ENCODE results near the gene KAT14.
"Not testable (repeated sequence)": the region's sequence is repeated elsewhere in the genome, so short reads cannot be mapped to it uniquely, and the experiment has no call there.

KAT14 gene

DNA sequence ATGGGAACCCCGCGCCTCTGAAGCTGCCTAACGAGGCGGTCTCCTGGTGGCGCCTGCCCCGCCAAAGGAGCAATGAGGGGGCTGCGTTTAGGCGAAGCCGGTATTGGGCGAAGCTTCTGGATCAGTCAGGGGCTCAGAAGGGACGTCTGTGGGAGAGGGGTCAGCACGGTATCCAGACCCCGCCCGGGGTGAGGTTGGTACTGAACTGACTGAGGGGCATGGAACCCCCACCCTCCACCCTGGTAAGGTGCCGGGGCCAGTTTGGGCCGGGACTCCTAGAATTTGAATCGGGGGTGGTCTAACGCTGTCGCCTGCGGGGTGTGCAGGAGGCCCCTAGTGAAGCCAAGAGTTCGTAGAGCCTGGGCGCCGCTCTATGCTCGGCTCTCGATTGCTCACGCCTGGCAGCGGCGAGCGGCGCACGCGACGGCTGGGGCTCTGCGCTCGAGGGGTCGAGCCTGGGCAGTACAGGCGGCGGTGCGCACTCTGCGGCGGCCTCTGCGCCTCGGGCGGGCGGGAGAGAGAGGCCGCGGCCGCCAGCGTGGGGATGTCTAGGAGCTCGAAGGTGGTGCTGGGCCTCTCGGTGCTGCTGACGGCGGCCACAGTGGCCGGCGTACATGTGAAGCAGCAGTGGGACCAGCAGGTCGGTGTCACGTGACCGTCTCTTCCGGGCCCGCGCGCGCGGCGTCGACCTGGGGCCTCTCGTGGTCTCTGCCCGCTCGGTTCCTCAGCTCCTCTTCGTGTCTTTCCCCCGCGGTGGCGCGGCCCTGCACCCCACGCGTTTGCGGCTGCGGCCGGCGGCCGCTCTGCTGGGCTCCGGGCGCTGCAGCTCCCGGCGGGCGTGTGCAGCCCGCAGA, at the start of gene KAT14, which contains the start of gene PET117:
KAT14 (plus strand) TSS at position 452 of the 854 bp plus-strand sequence. CDS start 4,798 bp downstream, outside the sequence.
PET117 (plus strand) TSS at position 452 of the 854 bp plus-strand sequence; CDS start at position 545, 93 bp downstream.
- DNase-seq (ENCODE audit: low read depth), result peak; percentile 95

- not testable (repeated sequence) for DNase-seq (ENCODE audit: low read depth)
These were observed 49.4 kb upstream of the KAT14 start for GRCh38 chr20:18088298-18088697.

DNA sequence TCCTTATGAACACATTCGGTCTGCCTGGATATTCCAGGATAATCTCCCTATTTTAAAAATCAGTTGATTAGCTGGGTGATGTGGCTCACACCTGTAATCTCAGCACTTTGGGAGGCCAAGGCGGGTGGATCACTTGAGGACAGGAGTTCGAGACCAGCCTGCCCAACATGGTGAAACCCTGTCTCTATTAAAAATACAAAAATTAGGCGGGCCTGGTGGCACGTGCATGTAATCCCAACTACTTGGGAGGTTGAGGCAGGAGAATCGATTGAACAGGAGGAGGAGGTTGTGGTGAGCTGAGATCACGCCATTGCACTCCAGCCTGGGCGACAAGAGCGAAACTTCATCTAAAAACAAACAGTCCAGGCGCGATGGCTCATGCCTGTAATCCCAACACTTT, 48.8 kb upstream of the KAT14 start:
- not testable (repeated sequence) for DNase-seq (ENCODE audit: low read depth)

DNA sequence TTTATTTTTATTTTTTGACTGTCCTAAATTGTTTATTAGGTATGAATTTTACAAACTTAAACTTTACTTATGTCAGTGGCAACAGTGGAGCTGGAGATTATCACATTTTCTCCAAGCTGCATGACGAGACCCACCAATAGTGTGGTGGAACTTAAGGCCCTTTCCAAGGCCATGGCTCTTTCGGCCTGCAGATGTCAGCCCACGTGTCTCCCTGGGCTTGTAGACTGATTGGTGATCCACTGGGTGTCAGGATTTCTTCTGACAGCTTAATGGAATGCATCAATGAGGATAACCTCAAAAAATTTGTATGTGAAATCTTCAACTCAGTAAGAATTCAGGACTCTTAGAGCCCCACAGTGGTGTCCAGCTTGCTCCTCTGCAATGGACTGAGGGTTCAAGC, 47.6 kb upstream of the KAT14 start:
- no peak for DNase-seq (ENCODE audit: low read depth)

- no peak for DNase-seq (ENCODE audit: low read depth)
These were observed 47.2 kb upstream of the KAT14 start for GRCh38 chr20:18090477-18090876.

DNA sequence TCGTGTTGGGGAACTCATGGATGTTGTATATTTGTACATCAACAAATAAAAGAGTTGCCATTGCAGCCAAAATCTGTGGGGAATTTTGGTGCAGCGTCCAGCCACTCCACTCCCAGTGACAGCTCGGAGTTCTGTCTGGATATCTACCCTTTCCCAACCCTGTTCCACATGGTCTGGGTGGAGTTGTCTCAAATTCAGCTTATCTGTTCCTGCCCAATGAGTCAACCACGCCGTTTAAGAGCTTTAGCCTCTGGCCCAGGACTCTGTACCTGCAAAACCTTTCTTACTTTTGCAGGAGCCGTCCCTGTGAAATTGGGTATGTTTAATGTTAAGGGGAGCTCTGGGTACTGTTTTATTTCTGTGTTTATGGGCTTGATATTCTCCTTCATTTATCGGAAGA, 46.0 kb upstream of the KAT14 start:
- DNase-seq (ENCODE audit: low read depth), result no peak

- no peak for DNase-seq (ENCODE audit: low read depth)
These were observed 44.8 kb upstream of the KAT14 start for GRCh38 chr20:18092890-18093289.

- no peak for DNase-seq (ENCODE audit: low read depth)
These were observed 44.3 kb upstream of the KAT14 start for GRCh38 chr20:18093388-18093787.

- DNase-seq (ENCODE audit: low read depth), result no peak
These were observed 43.5 kb upstream of the KAT14 start for GRCh38 chr20:18094191-18094590.

DNA sequence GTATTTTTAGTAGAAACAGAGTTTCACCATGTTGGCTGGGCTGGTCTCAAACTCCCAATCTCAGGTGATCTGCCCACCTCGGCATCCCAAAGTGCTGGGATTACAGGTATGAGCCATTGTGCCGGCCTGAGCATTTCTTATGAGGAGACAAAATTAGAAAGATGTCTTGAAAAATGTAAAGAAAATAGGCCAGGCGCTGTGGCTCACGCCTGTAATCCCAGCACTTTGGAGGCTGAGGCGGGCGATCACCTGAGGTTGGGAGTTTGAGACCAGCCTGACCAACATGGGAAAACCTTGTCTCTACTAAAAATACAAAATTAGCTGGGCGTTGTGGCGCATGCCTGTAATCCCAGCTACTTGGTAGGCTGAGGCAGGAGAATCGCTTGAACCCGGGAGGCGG, 37.1 kb upstream of the KAT14 start:
- not testable (repeated sequence) for DNase-seq (ENCODE audit: low read depth)

DNA sequence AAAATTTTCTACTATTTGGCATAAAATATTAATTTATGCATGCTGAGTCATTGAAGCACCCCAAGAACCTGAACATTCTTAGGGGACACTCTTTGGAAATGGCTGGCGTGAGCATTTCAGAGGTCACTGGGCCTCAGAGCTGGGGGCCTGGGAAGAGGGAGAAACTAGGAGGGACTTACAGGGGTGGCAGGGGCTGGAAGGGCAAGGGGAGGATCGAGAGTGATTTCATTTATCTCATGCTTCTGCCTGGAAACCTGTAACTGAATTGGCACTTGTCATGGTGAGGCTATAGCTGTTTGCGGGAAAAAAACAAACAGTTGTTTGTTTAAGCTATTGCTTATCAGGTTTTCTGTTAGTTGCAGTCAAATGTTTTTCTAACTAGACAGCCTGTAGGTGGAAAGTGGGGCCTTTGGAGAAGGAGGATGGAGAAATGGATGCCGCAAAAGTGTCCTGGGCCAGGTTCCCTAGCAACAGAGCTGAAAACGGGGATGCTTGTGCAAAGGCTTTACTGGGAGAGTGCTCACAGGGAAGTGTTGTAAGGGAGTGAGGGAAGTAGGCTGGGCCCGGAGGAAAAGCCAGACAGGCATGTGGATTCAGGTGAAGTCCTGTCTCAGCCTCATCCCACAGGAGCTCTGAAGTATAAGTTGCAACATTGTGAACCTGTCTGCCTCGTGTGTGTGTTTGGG, 36.4 kb upstream of the KAT14 start:
- DNase-seq (ENCODE audit: low read depth), result no peak

DNA sequence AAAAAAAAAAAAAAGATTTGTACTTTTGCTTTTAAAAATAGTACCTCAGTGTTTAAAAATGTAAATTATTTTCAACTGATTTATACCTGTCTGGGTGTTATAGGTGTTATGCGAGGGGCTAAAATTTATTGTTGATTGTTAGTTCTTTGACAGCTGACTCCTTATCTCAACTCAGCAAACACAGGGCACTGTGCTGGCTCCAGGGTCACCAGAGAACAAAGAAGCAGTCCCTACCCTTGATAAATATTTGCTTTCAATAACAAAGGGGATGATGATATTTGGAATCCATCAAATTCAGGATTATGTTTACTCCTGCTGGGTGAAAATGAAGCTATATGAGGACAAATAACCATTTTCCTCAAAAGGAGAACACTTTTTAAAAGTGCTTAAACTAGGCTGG, 34.2 kb upstream of the KAT14 start:
- DNase-seq (ENCODE audit: low read depth), result no peak

DNA sequence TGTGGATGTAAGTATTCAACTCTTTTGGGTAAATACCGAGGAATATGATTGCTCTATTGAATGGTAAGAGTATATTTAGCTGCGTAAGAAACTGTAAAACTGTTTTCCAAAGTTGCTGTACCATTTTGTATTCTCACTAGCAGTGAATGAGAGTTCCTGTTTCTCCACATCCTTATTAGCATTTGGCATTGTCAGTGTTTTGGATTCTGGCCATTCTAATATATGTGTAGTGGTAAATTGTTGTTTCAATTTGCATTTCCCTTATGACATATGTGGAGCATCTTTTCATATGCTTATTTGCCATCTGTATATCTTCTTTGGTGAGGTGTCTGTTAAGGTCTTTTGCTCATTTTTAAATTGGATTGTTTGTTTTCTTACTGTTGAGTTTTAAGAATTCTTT, 29.3 kb upstream of the KAT14 start:
- no peak for DNase-seq (ENCODE audit: low read depth)

- DNase-seq (ENCODE audit: low read depth), result not testable (repeated sequence)
These were observed 9.1 kb upstream of the KAT14 start for GRCh38 chr20:18128574-18128973.

DNA sequence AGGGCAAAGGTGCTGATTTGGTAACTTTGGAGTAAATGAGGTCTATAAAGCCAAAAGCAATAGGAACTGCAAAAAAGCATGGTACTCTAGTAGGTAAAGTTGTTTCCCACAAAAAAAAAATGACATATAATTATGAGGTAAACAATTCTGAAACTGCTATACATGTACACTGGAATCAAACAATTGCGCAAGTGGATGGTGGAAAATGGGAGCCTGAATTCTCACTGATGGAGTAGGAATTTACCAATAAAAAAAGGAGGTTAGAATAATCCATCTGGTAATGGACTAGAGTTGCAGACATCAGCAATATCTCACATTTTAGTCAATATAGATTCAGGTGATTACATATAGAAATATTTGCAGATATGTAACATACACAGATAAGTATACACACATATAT, 5.0 kb upstream of the KAT14 start:
- no peak for DNase-seq (ENCODE audit: low read depth)

DNA sequence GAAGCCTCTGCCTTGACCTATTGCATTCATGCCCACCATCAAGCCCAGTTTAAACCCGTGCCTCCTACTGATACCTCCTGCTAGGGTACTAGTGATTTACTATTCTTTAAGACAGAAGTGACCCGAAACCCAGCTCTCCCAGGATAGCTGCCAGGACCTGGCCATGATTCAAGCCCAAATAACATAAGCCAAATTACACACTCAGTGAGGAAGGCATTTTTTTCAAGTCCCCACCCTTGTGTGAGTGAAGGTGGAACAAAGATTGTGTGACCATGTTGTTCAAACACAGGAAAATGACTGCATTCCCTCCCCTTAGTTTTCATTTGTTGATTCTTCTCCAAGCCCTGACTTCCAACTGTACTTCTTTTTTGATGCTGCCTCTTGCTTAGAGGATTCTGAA, 3.7 kb upstream of the KAT14 start:
- no peak for DNase-seq (ENCODE audit: low read depth)

- DNase-seq (ENCODE audit: low read depth), result no peak
These were observed 561 bp downstream of the KAT14 start for GRCh38 chr20:18138266-18138582.

- DNase-seq (ENCODE audit: low read depth), result peak; percentile 2
These were observed 1.2 kb downstream of the KAT14 start for GRCh38 chr20:18138639-18139583.

DNA sequence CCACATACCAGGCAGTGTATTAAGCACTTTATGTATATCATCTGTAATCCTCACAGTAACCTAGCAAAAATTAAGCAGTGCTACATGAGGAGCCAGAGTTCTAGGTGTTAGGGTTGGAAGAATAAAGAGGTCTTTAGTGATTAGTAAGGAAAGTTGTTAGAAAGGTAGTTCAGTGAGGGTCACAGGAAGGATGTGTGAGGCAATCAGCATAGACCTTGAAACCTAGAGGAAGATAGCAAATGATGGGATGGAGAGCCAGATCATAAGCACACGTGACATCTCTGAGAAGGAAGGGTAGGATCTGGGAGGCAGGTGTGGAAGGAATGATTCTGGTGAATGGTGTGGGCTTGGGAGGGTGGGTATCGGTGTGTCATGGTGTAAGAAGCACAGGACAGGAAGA, 2.2 kb downstream of the KAT14 start:
- no peak for DNase-seq (ENCODE audit: low read depth)

DNA sequence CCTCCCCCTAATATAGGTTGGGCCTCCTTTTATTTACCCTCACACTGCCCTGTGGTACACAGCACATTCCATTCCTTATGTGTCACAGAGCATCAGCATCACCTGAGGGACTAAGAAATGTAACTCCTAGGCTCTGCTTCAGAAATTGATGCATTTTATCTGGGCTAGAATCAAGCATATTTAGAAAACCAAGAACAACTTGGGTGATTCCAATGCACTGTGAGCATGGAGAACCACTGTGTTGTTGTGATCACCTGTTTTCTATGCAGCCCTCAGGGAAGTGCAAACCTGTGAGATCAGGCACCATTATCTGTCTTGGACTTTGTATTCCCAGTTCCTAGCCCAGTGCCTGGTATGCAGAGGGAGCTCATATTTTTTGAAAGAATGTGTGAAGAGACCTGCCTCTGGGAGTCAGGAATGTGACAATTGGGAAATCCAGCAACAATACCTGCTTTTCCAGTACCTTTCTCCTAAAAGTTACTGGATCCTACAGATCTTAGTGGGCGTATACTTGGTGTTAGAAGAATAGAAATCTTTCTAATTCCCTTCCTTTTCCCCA, 7.0 kb downstream of the KAT14 start:
- DNase-seq (ENCODE audit: low read depth), result no peak

DNA sequence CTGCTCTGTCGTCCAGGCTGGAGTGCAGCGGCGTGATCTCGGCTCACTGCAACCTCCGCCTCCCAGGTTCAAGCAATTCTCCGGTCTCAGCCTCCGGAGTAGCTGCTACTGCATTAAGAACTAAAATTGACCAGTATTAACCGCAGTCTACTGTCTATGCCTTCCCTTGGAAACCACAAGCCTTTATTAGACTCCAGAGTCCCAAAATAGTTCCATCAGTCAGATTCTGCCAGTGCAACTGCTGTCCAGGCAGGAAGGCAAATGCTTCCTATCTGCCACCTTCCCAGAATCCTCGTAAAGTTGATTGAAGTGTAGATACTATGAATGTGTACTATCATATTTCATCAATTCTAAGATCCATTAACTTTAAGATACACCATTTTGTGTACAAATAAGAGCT, 16.7 kb downstream of the KAT14 start:
- DNase-seq (ENCODE audit: low read depth), result no peak

DNA sequence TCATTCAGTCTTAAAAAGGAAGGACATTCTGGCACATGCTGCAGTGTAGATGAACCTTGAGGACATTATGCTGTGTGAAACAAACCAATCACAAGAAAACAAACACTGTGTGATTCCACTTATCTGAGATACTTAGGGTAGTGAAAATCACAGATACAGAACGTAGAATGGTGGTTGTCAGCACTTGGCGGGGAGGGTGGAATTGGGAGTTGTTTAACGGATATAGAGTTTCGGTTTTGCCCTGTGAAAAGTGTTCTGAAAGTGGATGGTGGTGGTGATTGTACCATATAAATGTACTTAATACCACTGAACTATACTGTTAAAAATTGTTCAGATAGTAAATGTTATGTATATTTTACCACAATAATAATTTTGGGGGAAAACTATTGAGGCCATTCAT, 18.4 kb downstream of the KAT14 start:
- DNase-seq (ENCODE audit: low read depth), result no peak

Measured in iris pigment epithelial cell (primary cell).